Measurements from ENCODE around the gene VPS16. TPM values are rescaled to one million over a fixed set of nuclear protein-coding genes. Genes with fewer than 3 reads are reported as not detected.

VPS16 gene
- total and polyA plus RNA-seq, 2 of the 13 experiments (the other 11 are each of a cell fraction or from before 2014, with no cell fraction given), result 34.2 to 35.4 TPM

DNA sequence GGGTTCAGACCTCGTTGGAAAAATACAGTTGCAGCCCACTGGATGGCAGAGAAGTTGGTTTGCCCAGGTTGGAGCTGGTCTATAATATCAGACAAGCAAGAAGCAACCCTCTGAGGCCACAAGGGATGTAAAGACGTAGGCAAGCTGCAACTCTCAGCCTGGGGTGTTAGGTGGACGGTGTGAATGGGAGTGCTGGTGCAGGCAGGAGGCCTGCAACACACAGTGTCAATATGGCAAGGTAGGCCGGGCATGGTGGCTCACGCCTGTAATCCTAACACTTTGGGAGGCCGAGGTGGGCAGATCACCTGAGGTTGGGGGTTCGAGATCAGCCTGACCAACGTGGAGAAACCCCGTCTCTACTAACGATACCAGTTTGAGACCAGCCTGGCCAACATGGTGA is 10.5 kb downstream of the VPS16 start:
- intact Hi-C loops (cut with micrococcal nuclease; ENCODE audit: unreplicated experiment) (no loop called here), in situ Hi-C loops (cut with HindIII; ENCODE audit: extremely low pct_ligation_motif_present, low pct_unique_long_range_greater_than_20kb) (no loop called here)
- Histone ChIP-seq H3K4me1 (ENCODE audit: insufficient read depth, low read length) (no peaks in the 10 kb centered on the region), H3K36me3 (replicated peaks in 1 of 2; ENCODE audit: control insufficient read depth in 1 of 2, insufficient read depth in 2 of 2, low read length in 2 of 2) (no peaks in the 10 kb centered on the region), H3K79me2 (ENCODE audit: insufficient read depth, low read length) (no peaks in the 10 kb centered on the region), H3K4me2 (ENCODE audit: low read depth, low read length) (no peak overlapping the region), H3K9ac (ENCODE audit: insufficient read depth, low read depth, low read length) (no peak overlapping the region), H3K4me3 (replicated peaks in 1 of 3; ENCODE audit: insufficient read depth in 1 of 3, low read depth in 2 of 3, low read length in 3 of 3) (no peak overlapping the region), H4K20me1 (ENCODE audit: insufficient read depth, low read length) (no peaks in the 10 kb centered on the region), H3K9me3 (ENCODE audit: low read length) (no peaks in the 10 kb centered on the region), H2AFZ (ENCODE audit: low read length) (no peak overlapping the region), H3K27ac (ENCODE audit: extremely low read length, insufficient read depth, low read length) (no peak overlapping the region), H3K27me3 (ENCODE audit: control insufficient read depth in 1 of 2, insufficient read depth in 2 of 2, low read length in 2 of 2) (no peaks in the 10 kb centered on the region)
- ATAC-seq (no peak; the same call in 1 of the 3 replicates), DNase-seq (ENCODE audit: low spot score) (no peak), FAIRE-seq (no peak)
- BruUV-seq (replicated peaks), result no TSS peak
- TF ChIP-seq ATF1 (CRISPR knock-in tag; IDR thresholded peaks at IDR 0.05) (no peak), KLF12 (CRISPR knock-in tag; IDR thresholded peaks at IDR 0.05; ENCODE audit: borderline replicate concordance) (no peak), DPF2 (CRISPR knock-in tag; IDR thresholded peaks at IDR 0.05; ENCODE audit: borderline replicate concordance, low read depth) (no peak), MTA1 (CRISPR knock-in tag; IDR thresholded peaks at IDR 0.05; ENCODE audit: borderline replicate concordance) (0 out of 2 replicates have a peak, but pooled peaks have one; percentile 22)
- TF ChIP-seq, protein P1, sequence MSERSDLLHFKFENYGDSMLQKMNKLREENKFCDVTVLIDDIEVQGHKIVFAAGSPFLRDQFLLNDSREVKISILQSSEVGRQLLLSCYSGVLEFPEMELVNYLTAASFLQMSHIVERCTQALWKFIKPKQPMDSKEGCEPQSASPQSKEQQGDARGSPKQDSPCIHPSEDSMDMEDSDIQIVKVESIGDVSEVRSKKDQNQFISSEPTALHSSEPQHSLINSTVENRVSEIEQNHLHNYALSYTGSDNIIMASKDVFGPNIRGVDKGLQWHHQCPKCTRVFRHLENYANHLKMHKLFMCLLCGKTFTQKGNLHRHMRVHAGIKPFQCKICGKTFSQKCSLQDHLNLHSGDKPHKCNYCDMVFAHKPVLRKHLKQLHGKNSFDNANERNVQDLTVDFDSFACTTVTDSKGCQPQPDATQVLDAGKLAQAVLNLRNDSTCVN (CRISPR knock-in tag; IDR thresholded peaks at IDR 0.05; ENCODE audit: borderline replicate concordance), result no peak
- TF ChIP-seq, protein P2, sequence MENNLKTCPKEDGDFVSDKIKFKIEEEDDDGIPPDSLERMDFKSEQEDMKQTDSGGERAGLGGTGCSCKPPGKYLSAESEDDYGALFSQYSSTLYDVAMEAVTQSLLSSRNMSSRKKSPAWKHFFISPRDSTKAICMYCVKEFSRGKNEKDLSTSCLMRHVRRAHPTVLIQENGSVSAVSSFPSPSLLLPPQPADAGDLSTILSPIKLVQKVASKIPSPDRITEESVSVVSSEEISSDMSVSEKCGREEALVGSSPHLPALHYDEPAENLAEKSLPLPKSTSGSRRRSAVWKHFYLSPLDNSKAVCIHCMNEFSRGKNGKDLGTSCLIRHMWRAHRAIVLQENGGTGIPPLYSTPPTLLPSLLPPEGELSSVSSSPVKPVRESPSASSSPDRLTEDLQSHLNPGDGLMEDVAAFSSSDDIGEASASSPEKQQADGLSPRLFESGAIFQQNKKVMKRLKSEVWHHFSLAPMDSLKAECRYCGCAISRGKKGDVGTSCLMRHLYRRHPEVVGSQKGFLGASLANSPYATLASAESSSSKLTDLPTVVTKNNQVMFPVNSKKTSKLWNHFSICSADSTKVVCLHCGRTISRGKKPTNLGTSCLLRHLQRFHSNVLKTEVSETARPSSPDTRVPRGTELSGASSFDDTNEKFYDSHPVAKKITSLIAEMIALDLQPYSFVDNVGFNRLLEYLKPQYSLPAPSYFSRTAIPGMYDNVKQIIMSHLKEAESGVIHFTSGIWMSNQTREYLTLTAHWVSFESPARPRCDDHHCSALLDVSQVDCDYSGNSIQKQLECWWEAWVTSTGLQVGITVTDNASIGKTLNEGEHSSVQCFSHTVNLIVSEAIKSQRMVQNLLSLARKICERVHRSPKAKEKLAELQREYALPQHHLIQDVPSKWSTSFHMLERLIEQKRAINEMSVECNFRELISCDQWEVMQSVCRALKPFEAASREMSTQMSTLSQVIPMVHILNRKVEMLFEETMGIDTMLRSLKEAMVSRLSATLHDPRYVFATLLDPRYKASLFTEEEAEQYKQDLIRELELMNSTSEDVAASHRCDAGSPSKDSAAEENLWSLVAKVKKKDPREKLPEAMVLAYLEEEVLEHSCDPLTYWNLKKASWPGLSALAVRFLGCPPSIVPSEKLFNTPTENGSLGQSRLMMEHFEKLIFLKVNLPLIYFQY (CRISPR knock-in tag; IDR thresholded peaks at IDR 0.05; ENCODE audit: borderline replicate concordance), result no peak
- TF ChIP-seq, protein P3, sequence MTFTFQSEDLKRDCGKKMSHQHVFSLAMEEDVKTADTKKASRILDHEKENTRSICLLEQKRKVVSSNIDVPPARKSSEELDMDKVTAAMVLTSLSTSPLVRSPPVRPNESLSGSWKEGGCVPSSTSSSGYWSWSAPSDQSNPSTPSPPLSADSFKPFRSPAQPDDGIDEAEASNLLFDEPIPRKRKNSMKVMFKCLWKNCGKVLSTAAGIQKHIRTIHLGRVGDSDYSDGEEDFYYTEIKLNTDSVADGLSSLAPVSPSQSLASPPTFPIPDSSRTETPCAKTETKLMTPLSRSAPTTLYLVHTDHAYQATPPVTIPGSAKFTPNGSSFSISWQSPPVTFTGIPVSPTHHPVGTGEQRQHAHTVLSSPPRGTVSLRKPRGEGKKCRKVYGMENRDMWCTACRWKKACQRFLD (CRISPR knock-in tag; IDR thresholded peaks at IDR 0.05; ENCODE audit: borderline replicate concordance), result 0 out of 2 replicates have a peak, but pooled peaks have one; percentile 2
- TF ChIP-seq, protein P4, sequence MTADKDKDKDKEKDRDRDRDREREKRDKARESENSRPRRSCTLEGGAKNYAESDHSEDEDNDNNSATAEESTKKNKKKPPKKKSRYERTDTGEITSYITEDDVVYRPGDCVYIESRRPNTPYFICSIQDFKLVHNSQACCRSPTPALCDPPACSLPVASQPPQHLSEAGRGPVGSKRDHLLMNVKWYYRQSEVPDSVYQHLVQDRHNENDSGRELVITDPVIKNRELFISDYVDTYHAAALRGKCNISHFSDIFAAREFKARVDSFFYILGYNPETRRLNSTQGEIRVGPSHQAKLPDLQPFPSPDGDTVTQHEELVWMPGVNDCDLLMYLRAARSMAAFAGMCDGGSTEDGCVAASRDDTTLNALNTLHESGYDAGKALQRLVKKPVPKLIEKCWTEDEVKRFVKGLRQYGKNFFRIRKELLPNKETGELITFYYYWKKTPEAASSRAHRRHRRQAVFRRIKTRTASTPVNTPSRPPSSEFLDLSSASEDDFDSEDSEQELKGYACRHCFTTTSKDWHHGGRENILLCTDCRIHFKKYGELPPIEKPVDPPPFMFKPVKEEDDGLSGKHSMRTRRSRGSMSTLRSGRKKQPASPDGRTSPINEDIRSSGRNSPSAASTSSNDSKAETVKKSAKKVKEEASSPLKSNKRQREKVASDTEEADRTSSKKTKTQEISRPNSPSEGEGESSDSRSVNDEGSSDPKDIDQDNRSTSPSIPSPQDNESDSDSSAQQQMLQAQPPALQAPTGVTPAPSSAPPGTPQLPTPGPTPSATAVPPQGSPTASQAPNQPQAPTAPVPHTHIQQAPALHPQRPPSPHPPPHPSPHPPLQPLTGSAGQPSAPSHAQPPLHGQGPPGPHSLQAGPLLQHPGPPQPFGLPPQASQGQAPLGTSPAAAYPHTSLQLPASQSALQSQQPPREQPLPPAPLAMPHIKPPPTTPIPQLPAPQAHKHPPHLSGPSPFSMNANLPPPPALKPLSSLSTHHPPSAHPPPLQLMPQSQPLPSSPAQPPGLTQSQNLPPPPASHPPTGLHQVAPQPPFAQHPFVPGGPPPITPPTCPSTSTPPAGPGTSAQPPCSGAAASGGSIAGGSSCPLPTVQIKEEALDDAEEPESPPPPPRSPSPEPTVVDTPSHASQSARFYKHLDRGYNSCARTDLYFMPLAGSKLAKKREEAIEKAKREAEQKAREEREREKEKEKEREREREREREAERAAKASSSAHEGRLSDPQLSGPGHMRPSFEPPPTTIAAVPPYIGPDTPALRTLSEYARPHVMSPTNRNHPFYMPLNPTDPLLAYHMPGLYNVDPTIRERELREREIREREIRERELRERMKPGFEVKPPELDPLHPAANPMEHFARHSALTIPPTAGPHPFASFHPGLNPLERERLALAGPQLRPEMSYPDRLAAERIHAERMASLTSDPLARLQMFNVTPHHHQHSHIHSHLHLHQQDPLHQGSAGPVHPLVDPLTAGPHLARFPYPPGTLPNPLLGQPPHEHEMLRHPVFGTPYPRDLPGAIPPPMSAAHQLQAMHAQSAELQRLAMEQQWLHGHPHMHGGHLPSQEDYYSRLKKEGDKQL (CRISPR knock-in tag; IDR thresholded peaks at IDR 0.05; ENCODE audit: low read depth), result no peak
- ChIA-PET POLR2A (interaction anchor here (1.8 kb wide), 1 partner anchor 198 kb away, joined by 5 read pairs; the partner anchor contains the start of gene NOP56), CTCF (ENCODE audit: low intra/inter-chr PET ratio, low total read pairs) (interaction anchor here (1.5 to 2.7 kb wide), 2 partner anchors 35 to 95 kb away, joined by 11 to 27 read pairs; partner anchors contain the start of gene TMEM239)
- WGBS (ENCODE audit: low lambda C conversion rate), result 83% methylated on average over 10 of the region's 10 CpGs

Data from HepG2 (cell line).